GM21723 (cell line): ENCODE measurements around the gene EXOC3.
"Not testable (repeated sequence)": the region's sequence is repeated elsewhere in the genome, so short reads cannot be mapped to it uniquely, and the experiment has no call there.

Experiments used
- ATAC-seq: cut with Tn5 transposase; IDR thresholded peaks from one replicate; pipeline ENCODE4 v1.9.1; 2021; ENCODE audit warnings: mild to moderate bottlenecking, moderate library complexity; ENCODE audit not compliant: unreplicated experiment

Gene EXOC3

GRCh38 chr5:472076-472655, 29.2 kb downstream of the EXOC3 start:
- ATAC-seq, result peak; percentile 23

- peak; percentile 69 for ATAC-seq
Observed at GRCh38 chr5:472656-473550, 29.9 kb downstream of the EXOC3 start.

- ATAC-seq, result peak; percentile 24
Observed at GRCh38 chr5:473551-474192, 30.7 kb downstream of the EXOC3 start.

- not testable (repeated sequence) for ATAC-seq
Observed at GRCh38 chr5:474232-474839, 31.4 kb downstream of the EXOC3 start.

DNA sequence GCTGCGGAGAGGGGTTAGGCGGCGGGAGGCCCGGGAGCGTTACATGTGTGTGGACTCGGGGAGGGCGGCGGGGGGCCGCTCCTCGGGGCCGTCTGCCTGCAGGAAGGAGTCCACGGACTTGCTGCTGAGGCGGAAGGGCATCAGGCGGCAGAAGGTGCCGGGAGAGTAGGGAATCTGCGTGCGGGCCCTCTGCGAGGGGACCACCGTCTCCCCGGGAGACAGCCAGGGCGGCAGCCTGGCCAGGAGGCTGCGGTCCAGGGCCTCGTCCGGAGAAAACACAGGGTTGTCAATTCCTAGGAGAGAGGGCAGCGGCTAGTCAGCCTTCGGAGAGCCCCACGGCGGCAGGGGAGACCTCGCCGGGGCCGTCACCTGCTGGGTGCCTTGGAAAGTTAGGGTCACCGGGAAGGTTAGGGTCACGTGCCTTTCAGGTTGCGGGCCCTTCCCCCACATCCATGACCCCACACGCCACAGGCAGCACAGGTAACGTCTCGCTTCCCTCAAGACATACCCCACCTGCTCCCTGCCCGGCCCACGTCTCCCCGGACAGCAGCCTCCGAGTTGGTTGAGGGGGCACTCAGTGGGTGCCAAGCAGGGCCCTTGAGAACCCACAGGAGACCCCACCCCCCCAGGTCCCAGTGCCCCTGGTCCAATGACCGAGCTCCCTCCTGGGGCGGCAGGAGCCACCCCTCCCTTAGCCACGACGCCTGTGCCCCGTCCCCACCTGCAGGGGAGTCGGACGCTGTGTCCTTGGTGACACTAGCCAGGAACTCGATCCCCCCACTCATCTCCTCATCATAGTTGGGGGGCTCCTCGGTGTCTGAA, 32.1 kb downstream of the EXOC3 start:
- ATAC-seq, result no peak

DNA sequence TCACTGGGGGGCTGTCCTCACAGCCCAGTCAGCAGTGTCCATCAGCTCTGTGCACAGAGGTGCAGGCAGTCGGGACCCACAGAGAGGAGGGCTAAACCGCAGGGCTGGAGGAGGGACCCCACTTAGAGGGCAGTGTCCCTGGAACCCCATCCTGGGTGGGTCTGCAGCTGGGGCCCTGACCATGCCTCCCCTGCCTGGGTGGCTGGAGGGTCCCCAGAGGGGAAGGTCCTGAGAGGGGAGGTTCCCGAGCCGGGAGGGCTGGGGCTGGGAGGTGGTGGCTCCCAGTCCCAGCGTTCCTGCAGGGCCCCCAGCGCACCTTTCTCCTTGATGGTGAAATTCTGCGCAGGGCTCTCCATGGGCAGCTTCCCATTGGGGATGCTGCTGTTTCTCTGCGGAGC, 32.7 kb downstream of the EXOC3 start:
- no peak for ATAC-seq

DNA sequence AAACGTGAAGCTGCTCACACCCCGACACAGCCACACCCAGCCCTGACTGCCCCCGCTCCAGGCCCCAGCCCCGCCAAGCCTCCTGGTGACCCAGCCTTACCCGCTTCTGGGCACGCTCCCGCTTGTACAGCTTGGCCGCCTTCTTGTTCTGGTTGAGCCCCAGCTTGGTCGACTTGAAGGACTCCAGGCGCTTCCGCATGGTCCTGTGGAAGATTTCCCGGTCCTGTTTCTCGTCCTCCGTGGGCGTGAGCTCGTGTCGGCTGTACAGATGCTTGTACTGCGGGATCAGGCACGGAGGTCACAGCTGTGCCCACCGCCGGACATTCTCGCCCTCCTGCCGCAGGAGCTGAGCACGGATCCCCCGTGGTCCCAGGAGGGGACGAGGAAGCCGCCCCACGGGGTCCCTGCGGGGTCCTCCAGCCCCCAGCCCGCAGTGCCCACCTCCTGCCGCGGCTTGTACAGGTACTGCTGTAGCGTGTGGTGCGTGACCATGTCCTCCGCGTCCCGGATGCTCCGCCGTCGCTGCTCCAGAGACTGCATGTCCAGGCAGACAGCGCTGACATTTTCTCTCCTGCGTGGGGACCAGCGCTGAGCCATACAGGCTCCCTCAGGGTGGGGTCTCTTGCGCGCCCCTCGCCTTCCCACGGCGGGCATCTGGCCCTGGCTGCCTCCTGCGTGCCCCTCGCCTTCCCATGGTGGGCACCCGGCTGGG, 33.3 kb downstream of the EXOC3 start:
- ATAC-seq, result no peak

GRCh38 chr5:476814-477175, 33.8 kb downstream of the EXOC3 start:
- ATAC-seq, result no peak

- ATAC-seq, result no peak
Observed at GRCh38 chr5:477247-477646, 34.3 kb downstream of the EXOC3 start.

DNA sequence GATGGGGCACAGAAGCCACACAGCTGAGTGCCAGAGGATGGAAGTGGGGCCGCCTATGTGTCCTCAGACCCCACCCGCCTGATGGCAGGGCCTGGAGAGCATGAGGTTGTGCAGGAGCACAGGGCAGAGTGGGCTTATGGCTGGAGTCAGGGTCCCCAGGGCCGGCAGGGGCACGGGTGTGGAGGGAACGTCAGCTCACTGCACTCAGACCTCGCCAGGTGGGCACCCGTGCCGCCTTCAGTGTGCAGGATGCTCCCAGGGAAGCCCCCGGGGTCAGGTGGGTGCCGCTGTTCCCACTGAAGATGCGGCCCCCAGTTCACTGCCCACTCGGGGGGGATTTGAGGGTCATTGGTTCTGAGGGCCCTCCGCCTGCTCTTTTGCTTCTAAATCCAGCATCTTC, 34.9 kb downstream of the EXOC3 start:
- ATAC-seq, result no peak

DNA sequence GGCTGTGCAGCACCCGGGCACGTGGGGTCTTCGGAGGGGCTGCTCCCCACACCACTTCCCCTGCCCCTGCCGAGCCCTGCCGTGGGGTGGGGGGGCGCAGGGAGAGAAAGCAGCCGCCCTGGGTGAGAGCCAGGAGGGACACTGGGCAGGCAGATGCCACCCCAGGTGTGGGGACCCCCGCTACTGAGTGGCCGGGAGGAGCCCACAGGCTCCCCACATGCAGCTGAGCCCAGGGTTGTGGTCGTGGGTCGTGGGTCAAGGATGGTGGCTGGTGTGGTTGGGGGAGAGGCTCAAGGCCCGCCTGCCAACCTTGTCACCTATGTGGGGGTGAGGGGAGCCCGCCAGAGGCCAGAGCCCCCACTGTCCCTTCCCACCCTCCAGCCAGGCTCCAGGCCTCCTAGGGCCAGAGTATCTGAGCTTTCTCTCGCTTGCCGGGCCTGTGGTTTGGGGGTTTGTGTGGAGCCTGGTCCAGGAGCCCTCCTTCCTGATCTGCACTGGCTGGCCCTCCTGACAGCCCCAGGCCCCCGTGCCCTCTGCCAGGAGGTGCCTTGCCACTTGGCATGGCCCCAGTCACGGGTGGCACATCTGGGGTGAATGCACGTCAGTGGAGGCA, 35.5 kb downstream of the EXOC3 start:
- ATAC-seq, result no peak

DNA sequence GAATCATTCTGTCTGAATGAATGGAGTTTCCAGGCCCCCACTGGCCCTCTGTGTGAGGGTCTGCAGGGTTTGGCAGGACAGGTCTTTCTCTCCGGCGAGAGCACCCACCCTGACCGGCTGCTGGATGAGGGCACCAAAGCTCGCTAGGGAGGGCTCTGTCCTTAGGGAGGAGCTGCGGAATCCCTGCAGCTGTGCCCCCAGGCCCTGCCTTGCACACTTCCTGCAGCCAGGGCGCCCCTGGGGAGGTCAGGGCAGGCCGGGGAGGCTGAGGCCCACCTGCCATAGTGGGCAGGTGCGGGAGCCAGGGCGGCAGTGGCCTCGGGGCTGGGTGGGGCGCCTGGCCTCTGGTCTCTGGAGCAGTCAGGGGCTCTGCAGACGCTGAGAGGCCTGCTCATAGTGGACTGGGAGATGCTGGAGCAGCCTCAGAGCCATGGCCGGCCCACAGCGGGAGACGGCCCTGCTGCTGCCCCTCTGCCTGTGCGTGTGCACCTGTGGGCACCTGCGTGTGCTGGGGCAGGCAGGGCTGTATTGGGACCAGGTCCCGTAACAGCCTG, 36.1 kb downstream of the EXOC3 start:
- no peak for ATAC-seq

- ATAC-seq, result no peak
Observed at GRCh38 chr5:479566-480319, 36.8 kb downstream of the EXOC3 start.

DNA sequence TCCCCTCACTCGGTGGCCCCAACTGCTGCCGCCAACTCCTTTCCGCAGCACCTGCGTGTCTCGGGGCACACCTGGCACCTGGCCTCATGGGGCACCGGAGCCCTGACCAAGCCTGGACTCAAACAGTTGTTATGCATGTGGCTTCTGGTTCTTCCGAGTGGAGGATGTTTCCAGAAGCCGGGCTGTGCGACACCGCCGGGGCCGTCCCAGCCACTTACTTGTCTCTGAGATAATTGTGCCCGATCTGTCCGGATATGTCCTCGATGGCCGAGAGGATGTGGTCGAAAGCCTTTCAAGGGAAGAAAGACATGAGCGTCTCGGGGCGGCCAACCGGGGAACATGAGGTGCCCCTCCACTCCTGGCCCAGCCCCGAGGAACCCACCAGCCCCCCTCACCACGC, 38.4 kb downstream of the EXOC3 start:
- ATAC-seq, result no peak

DNA sequence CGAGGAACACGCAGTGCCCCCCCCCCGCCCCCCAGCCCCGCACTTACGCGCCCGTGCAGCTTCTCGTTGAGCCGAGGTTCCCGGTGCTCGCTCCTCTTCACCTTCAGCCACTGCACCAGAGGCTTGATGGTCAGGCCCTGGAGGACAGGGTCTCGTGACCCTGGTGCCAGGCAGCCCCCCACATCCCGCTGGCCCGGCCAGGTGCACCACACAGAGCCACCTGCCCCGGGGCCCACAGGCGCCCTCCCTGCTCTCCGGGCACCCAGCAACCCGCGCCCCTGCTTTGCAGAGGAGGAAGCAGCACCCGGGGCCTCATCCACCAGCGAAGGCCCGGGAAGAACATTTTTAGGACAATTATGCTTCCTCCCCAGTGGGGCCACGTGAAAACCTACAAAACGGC, 39.0 kb downstream of the EXOC3 start:
- ATAC-seq, result no peak

- no peak for ATAC-seq
Observed at GRCh38 chr5:482506-482905, 39.5 kb downstream of the EXOC3 start.

GRCh38 chr5:483011-483410, 40.0 kb downstream of the EXOC3 start:
- no peak for ATAC-seq

- ATAC-seq, result no peak
Observed at GRCh38 chr5:483434-484140, 40.6 kb downstream of the EXOC3 start.
